ENCODE measurements around the gene DUT. TPM values are rescaled to one million over a fixed set of nuclear protein-coding genes. Genes with fewer than 3 reads are reported as not detected.

Gene DUT
- total RNA-seq, 2 experiments from 2014 or later: 60.7 to 65.3 TPM

GRCh38 chr15:48371550-48371949 is 40.3 kb downstream of the DUT start:
- no peaks in the 10 kb centered on the region for H3K36me3 ChIP-seq (ENCODE audit: insufficient read depth, low read length)
- intact Hi-C loops (cut with DNase I, micrococcal nuclease): no loop called here
- H3K9me3 Mint-ChIP-seq: no peaks in the 10 kb centered on the region
- H3K4me1 ChIP-seq (ENCODE audit: insufficient read depth, low read length): no peaks in the 10 kb centered on the region
- H3K4me3 Mint-ChIP-seq: no peak overlapping the region
- DNase-seq (no peak), ATAC-seq (ENCODE audit: poor library complexity) (no peak)
- TF ChIP-seq CTCF (IDR thresholded peaks at IDR 0.05): no peak
- ChIA-PET POLR2A (no interaction called here), CTCF (no interaction called here)
- no peaks in the 10 kb centered on the region for H3K4me1 Mint-ChIP-seq (ENCODE audit: low read depth)
- peaks cover 4 to 10% of the 10 kb centered on the region in 2 experiments for H3K27me3 ChIP-seq (ENCODE audit: control insufficient read depth in 1 of 2, insufficient read depth in 2 of 2, low read length in 2 of 2)
- no peak overlapping the region for H3K27ac Mint-ChIP-seq
- H3K27me3 Mint-ChIP-seq: peaks cover 52% of the 10 kb centered on the region
- H3K9me3 ChIP-seq (ENCODE audit: control insufficient read depth in 1 of 2, insufficient read depth in 1 of 2, low read length in 2 of 2): no peaks in the 10 kb centered on the region
- H3K4me3 ChIP-seq (ENCODE audit: low read length): no peak overlapping the region
- H3K27ac ChIP-seq (ENCODE audit: low read depth in 1 of 2, low read length in 2 of 2): no peak overlapping the region
- H3K36me3 Mint-ChIP-seq (ENCODE audit: low read depth): no peaks in the 10 kb centered on the region

- H3K4me1 ChIP-seq (ENCODE audit: insufficient read depth, low read length): no peaks in the 10 kb centered on the region
- no peak for TF ChIP-seq CTCF (IDR thresholded peaks at IDR 0.05)
- no peaks in the 10 kb centered on the region for H3K9me3 ChIP-seq (ENCODE audit: control insufficient read depth in 1 of 2, insufficient read depth in 1 of 2, low read length in 2 of 2)
- DNase-seq (no peak), ATAC-seq (ENCODE audit: poor library complexity) (no peak)
- Mint-ChIP-seq H3K27me3 (peaks cover 51% of the 10 kb centered on the region), H3K4me3 (no peak overlapping the region), H3K4me1 (ENCODE audit: low read depth) (no peaks in the 10 kb centered on the region), H3K27ac (no peak overlapping the region), H3K9me3 (no peaks in the 10 kb centered on the region), H3K36me3 (ENCODE audit: low read depth) (no peaks in the 10 kb centered on the region)
- H3K27me3 ChIP-seq (ENCODE audit: control insufficient read depth in 1 of 2, insufficient read depth in 2 of 2, low read length in 2 of 2): peaks cover 4 to 10% of the 10 kb centered on the region in 2 experiments
- H3K4me3 ChIP-seq (ENCODE audit: low read length): no peak overlapping the region
- no peak overlapping the region for H3K27ac ChIP-seq (ENCODE audit: low read depth in 1 of 2, low read length in 2 of 2)
- intact Hi-C loops (cut with DNase I, micrococcal nuclease): no loop called here
- ChIA-PET POLR2A (no interaction called here), CTCF (interaction anchor here (0.6 kb wide), 1 partner anchor 36 kb away, joined by 3 read pairs; no protein-coding TSS in a partner anchor)
- H3K36me3 ChIP-seq (ENCODE audit: insufficient read depth, low read length): no peaks in the 10 kb centered on the region
These were observed 40.7 kb downstream of the DUT start for GRCh38 chr15:48371961-48372360.

- Mint-ChIP-seq H3K27ac (no peak overlapping the region), H3K4me1 (ENCODE audit: low read depth) (no peaks in the 10 kb centered on the region), H3K27me3 (peaks cover 59% of the 10 kb centered on the region), H3K4me3 (no peak overlapping the region), H3K36me3 (ENCODE audit: low read depth) (no peaks in the 10 kb centered on the region), H3K9me3 (no peaks in the 10 kb centered on the region)
- no peak overlapping the region for H3K27ac ChIP-seq (ENCODE audit: low read depth in 1 of 2, low read length in 2 of 2)
- ChIA-PET CTCF (no interaction called here), POLR2A (no interaction called here)
- no peaks in the 10 kb centered on the region for H3K9me3 ChIP-seq (ENCODE audit: control insufficient read depth in 1 of 2, insufficient read depth in 1 of 2, low read length in 2 of 2)
- no peak for DNase-seq
- ATAC-seq (ENCODE audit: poor library complexity): no peak
- intact Hi-C loops (cut with DNase I, micrococcal nuclease): no loop called here
- H3K27me3 ChIP-seq (ENCODE audit: control insufficient read depth in 1 of 2, insufficient read depth in 2 of 2, low read length in 2 of 2): peaks cover 4 to 12% of the 10 kb centered on the region in 2 experiments
- H3K36me3 ChIP-seq (ENCODE audit: insufficient read depth, low read length): no peaks in the 10 kb centered on the region
- TF ChIP-seq CTCF (IDR thresholded peaks at IDR 0.05): no peak
- no peaks in the 10 kb centered on the region for H3K4me1 ChIP-seq (ENCODE audit: insufficient read depth, low read length)
- no peak overlapping the region for H3K4me3 ChIP-seq (ENCODE audit: low read length)
These were observed 42.7 kb downstream of the DUT start for GRCh38 chr15:48373821-48374451.
